Measurements from ENCODE around the gene PTPRK.

- TF ChIP-seq EP300 (IDR thresholded peaks at IDR 0.05; ENCODE audit: low read length) (no peak), POLR2AphosphoS5 (IDR thresholded peaks at IDR 0.05; ENCODE audit: control insufficient read depth, insufficient read depth, low read depth, low read length) (no peak), PML (IDR thresholded peaks at IDR 0.05; ENCODE audit: low read length) (no peak), SRSF3 (IDR thresholded peaks at IDR 0.05; ENCODE audit: insufficient read depth, low read length) (no peak), SLC30A9 (CRISPR knock-in tag; IDR thresholded peaks at IDR 0.05) (no peak), ZNF707 (CRISPR knock-in tag; conservative IDR thresholded peaks at IDR 0.05) (no peak)
- TF ChIP-seq, protein P1, sequence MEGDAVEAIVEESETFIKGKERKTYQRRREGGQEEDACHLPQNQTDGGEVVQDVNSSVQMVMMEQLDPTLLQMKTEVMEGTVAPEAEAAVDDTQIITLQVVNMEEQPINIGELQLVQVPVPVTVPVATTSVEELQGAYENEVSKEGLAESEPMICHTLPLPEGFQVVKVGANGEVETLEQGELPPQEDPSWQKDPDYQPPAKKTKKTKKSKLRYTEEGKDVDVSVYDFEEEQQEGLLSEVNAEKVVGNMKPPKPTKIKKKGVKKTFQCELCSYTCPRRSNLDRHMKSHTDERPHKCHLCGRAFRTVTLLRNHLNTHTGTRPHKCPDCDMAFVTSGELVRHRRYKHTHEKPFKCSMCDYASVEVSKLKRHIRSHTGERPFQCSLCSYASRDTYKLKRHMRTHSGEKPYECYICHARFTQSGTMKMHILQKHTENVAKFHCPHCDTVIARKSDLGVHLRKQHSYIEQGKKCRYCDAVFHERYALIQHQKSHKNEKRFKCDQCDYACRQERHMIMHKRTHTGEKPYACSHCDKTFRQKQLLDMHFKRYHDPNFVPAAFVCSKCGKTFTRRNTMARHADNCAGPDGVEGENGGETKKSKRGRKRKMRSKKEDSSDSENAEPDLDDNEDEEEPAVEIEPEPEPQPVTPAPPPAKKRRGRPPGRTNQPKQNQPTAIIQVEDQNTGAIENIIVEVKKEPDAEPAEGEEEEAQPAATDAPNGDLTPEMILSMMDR (IDR thresholded peaks at IDR 0.05 in 2 of 3, conservative IDR thresholded peaks at IDR 0.05 in 1 of 3; ENCODE audit: insufficient read depth in 2 of 3, low read depth in 1 of 3, low read length in 3 of 3), result no peak
Observed at GRCh38 chr6:128099571-128100197, 420.7 kb downstream of the PTPRK start.

Data from K562 (cell line).